KMS-11 (cell line): Measurements from ENCODE around the gene CARD8.

ENCODE experiments used
- H2AFZ ChIP-seq: fragments of 200-600 bp; sonication (generic); 2 replicates; pipeline ENCODE4 v1.6.1; 2016; ENCODE audit warnings: antibody characterized with exemption, mixed run types, low read depth
- H3K27ac ChIP-seq: fragments of 200-600 bp; sonication (generic); 2 replicates; pipeline ENCODE4 v1.6.1; 2016; ENCODE audit warnings: mild to moderate bottlenecking, mixed run types
- H3K27me3 ChIP-seq: fragments of 200-600 bp; sonication (generic); 2 replicates; pipeline ENCODE4 v1.6.1; 2017; ENCODE audit warnings: mild to moderate bottlenecking, low read depth, mixed run types, moderate library complexity; ENCODE audit not compliant: insufficient read depth
- H3K36me3 ChIP-seq: fragments of 200-600 bp; sonication (generic); 2 replicates; pipeline ENCODE4 v1.6.1; 2017; ENCODE audit warnings: mild to moderate bottlenecking, mixed run types; ENCODE audit not compliant: insufficient read depth
- H3K4me1 ChIP-seq: fragments of 200-600 bp; sonication (generic); 2 replicates; pipeline ENCODE4 v1.6.1; 2016; ENCODE audit warnings: mild to moderate bottlenecking, low read depth, mixed run types; ENCODE audit not compliant: poor library complexity, severe bottlenecking
- H3K4me2 ChIP-seq: fragments of 200-600 bp; sonication (generic); 2 replicates; pipeline ENCODE4 v1.7.0; 2016; ENCODE audit warnings: mild to moderate bottlenecking, mixed run types
- H3K4me3 ChIP-seq: fragments of 200-600 bp; sonication (generic); IDR thresholded peaks from 2 replicates; pipeline ENCODE4 v1.6.1; 2017; ENCODE audit warnings: low read depth, low read length, mixed read lengths; ENCODE audit not compliant: insufficient read depth
- H3K79me2 ChIP-seq: fragments of 200-600 bp; sonication (generic); 2 replicates; pipeline ENCODE4 v1.6.1; 2016; ENCODE audit warnings: low read depth, mixed run types; ENCODE audit not compliant: insufficient read depth
- H3K9ac ChIP-seq: fragments of 200-600 bp; sonication (generic); 2 replicates; pipeline ENCODE4 v1.6.1; 2016; ENCODE audit warnings: mild to moderate bottlenecking, mixed run types
- H4K20me1 ChIP-seq: fragments of 200-600 bp; sonication (generic); 2 replicates; pipeline ENCODE4 v1.6.1; 2016; ENCODE audit warnings: mild to moderate bottlenecking, mixed run types; ENCODE audit not compliant: insufficient read depth
- TF ChIP-seq, protein P1 (sequence below): fragments of 200-600 bp; sonication (generic); conservative IDR thresholded peaks from 2 replicates; pipeline ENCODE4 v1.6.1; 2017; ENCODE audit warnings: low read depth, mild to moderate bottlenecking, antibody characterized with exemption, low read length, moderate library complexity, mixed read lengths

CARD8 gene

DNA sequence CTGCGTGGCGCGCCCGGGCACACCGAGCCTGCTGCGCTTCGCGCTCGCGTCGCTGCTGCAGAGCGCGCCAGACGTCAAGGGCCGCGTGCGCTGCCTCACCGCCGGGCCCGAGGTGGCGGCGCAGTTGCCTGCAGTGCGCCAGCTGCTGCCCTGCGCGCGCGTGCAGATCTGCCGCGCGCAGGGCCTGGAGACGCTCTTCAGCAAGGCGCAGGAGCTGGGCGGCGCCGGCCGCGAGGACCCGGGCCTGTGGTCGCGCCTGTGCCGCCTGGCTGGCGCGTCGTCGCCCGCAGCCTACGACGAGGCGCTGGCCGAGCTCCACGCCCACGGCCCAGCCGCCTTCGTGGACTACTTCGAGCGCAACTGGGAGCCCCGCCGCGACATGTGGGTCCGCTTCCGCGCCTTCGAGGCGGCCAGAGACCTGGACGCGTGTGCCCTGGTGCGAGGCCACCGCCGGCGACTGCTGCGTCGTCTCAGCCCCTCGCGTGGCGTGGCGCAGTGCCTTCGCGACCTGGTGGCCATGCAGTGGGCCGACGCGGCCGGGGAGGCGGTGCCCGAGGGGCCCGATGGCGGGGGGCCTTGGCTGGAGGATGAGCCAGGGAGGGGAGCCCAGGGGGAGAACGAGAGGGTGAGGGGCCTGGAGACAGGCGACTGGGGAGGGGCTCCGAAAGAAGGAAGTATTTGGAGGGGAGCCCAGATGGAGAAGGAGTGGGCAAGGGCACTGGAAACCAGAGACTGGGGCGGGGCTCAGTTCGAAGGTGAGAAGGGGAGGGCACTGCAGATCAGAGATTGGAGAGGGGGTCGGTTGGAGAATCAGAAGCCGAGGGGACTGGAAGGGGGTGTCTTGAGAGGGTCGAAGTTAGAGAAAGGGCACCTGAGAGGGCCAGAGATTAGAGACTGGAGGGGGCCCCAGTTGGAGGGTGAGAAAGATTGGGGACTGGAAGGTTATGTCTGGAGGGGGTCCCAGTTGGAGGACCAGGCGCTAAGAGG, 60.6 kb downstream of the CARD8 start:
- H3K9ac ChIP-seq, result no peak overlapping the region
- no peaks in the 10 kb centered on the region for H3K4me1 ChIP-seq
- H3K4me3 ChIP-seq, result no peak overlapping the region
- H3K27ac ChIP-seq, result no peak overlapping the region
- H3K79me2 ChIP-seq, result no peaks in the 10 kb centered on the region
- no peak overlapping the region for H2AFZ ChIP-seq
- H3K4me2 ChIP-seq, result no peak overlapping the region
- H3K27me3 ChIP-seq, result no peaks in the 10 kb centered on the region
- TF ChIP-seq, protein P1, sequence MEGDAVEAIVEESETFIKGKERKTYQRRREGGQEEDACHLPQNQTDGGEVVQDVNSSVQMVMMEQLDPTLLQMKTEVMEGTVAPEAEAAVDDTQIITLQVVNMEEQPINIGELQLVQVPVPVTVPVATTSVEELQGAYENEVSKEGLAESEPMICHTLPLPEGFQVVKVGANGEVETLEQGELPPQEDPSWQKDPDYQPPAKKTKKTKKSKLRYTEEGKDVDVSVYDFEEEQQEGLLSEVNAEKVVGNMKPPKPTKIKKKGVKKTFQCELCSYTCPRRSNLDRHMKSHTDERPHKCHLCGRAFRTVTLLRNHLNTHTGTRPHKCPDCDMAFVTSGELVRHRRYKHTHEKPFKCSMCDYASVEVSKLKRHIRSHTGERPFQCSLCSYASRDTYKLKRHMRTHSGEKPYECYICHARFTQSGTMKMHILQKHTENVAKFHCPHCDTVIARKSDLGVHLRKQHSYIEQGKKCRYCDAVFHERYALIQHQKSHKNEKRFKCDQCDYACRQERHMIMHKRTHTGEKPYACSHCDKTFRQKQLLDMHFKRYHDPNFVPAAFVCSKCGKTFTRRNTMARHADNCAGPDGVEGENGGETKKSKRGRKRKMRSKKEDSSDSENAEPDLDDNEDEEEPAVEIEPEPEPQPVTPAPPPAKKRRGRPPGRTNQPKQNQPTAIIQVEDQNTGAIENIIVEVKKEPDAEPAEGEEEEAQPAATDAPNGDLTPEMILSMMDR, result no peak
- H3K36me3 ChIP-seq, result no peaks in the 10 kb centered on the region
- no peaks in the 10 kb centered on the region for H4K20me1 ChIP-seq

DNA sequence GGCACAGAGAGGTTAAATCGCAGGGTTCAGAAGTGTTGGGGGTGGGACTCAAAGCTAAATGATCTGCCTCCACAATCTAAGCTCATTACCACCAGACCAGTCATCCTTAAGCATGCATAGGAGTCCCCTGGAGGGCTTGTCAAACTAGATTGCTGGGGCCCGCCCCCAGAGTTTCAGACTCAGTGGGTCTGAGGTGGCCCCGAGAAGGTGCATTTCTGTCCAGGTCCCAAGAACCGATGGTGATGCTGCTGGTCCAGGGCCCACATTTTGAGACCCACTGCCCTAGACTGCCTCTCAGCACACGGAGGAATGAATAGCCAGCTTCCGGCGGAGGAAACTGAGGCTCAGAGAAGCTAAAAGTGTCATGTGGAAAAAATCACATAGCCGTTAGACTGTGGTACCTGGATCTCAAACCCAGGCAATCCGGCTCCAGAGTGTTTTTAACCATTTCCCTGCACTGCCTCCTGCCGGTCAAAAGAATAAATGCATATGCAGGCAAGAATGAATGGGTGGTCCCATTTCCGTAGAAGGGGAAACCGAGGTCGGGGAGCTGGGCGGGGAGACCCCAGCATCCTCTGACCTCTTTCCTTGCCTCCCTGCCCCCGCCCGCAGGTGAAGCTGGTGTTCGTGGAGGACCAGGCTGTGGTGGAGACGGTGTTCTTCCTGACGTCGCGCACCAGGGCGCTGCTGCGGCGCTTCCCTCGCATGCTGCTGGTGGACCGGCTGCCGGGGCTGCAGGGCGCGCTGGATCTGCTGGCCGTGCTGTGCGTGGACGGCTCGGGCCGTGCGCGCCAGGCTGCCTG, 61.5 kb downstream of the CARD8 start:
- no peaks in the 10 kb centered on the region for H3K4me1 ChIP-seq
- no peaks in the 10 kb centered on the region for H3K79me2 ChIP-seq
- H3K36me3 ChIP-seq, result no peaks in the 10 kb centered on the region
- no peak overlapping the region for H3K9ac ChIP-seq
- H3K4me2 ChIP-seq, result no peak overlapping the region
- H3K27ac ChIP-seq, result no peak overlapping the region
- TF ChIP-seq, protein P1, result no peak
- H3K4me3 ChIP-seq, result no peak overlapping the region
- no peak overlapping the region for H2AFZ ChIP-seq
- H4K20me1 ChIP-seq, result no peaks in the 10 kb centered on the region
- no peaks in the 10 kb centered on the region for H3K27me3 ChIP-seq

DNA sequence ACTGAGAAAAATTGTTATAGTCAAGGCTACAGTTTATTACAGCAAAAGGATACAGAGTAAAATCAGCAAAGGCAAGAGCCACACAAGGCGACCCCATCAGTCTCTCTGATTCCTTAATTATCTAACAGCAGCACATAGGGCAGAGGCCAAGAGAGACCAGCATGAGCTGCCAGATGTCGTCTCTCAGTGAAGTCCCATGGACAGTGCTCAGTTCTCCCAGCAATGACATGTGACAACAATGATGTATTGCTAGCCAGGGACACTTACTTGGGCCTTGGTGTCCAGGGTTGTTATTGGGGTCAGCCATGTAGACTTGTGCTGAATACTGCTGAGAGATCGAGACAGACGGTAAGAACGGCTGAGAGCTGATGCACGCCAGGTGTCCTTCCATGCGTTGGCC, 63.0 kb downstream of the CARD8 start:
- Histone ChIP-seq H4K20me1 (no peaks in the 10 kb centered on the region), H3K4me3 (no peak overlapping the region), H3K9ac (no peak overlapping the region), H3K36me3 (no peaks in the 10 kb centered on the region), H3K4me1 (no peaks in the 10 kb centered on the region), H3K27ac (no peak overlapping the region), H3K4me2 (no peak overlapping the region), H3K27me3 (no peaks in the 10 kb centered on the region), H2AFZ (no peak overlapping the region), H3K79me2 (no peaks in the 10 kb centered on the region)
- TF ChIP-seq, protein P1, result no peak

DNA sequence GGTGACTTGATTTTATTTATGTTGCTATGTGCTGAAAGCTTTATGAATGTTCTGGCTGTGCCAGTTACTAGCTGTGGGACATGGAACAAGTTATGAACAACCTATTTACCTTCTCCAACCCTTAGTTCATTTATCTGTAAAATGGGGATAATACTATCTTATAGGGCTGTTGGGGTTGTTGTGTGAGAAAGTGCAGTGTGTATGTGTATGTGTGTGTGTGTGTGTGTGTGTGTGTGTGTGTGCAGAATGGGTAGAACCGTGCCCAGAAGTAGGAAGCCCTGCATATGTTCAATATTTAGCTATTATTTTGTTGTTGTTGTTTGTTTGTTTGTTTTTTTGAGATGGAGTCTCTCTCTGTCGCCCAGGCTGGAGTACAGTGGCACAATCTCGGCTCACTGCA, 64.8 kb downstream of the CARD8 start:
- H3K79me2 ChIP-seq, result no peaks in the 10 kb centered on the region
- H2AFZ ChIP-seq, result no peak overlapping the region
- TF ChIP-seq, protein P1, result no peak
- H3K27ac ChIP-seq, result no peak overlapping the region
- H3K27me3 ChIP-seq, result no peaks in the 10 kb centered on the region
- no peak overlapping the region for H3K9ac ChIP-seq
- H3K4me2 ChIP-seq, result no peak overlapping the region
- H4K20me1 ChIP-seq, result no peaks in the 10 kb centered on the region
- no peak overlapping the region for H3K4me3 ChIP-seq
- no peaks in the 10 kb centered on the region for H3K4me1 ChIP-seq
- no peaks in the 10 kb centered on the region for H3K36me3 ChIP-seq
